Ureter (tissue), 1 donor: ENCODE results near the gene RPL7L1. TPM values are rescaled to one million over a fixed set of nuclear protein-coding genes. Genes with fewer than 3 reads are reported as not detected.
A peak's percentile ranks its signal among the peaks of the same experiment; 100 is the strongest.
"Not testable (repeated sequence)": the region's sequence is repeated elsewhere in the genome, so short reads cannot be mapped to it uniquely, and the experiment has no call there.

Experiments
- DNase-seq: peaks from one replicate; pipeline ENCODE4 v3.0.0-alpha.2; 2020; ENCODE audit warnings: low spot score
- total RNA-seq: library from RNA; stranded (reverse); gene quantifications from one replicate; pipeline ENCODE4 v1.2.4, GENCODE V29; 2023
- donor health status: DM: yes; HTN: yes; CAD: no.

Gene RPL7L1
- total RNA-seq, result 73.4 TPM

DNA sequence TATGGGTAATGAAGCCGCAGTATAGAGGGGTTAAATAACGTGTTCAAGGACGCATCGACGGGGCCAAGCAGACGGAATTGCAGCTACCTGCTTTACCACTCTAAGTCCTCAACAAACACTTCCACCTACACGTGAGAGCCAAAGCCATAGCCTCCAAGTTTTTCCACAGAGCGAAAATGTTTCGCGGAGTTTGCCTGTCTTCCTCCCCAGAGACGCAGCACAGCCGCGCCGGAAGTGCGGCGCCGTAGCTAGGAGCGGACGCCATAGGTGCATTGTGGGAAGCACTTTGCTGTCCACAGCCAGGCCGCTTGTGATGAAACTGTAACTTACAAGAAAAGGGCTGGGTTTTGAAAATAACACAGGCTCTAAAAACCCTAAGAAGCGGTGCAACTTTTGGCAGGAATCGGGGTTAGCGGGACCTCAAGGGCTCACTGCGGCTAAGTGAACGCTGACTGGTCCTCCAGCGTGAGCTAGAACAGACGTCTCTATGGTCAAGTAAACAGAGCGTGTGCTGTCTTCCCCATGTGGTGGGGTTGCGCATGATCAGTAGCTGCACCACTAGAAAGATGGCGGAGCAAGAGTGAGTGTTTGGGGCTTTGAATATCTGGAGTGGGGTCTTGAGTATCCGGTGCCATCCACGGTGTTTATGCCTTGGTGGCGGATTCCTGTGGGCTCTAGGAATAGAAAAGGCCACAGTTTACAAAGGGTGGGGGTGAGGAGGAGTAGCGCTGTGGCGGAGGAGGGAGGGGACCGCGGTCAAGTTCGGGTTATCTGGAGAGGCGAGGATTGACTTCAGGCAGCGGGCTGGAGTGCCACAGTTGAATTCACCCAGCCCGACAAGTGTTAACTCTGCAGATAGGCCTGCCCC, at the start of gene RPL7L1:
Gene RPL7L1 (plus strand): TSS at position 245 of the 868 bp plus-strand sequence. CDS start 295 bp downstream, at position 540.
- DNase-seq, result peak; percentile 86

DNA sequence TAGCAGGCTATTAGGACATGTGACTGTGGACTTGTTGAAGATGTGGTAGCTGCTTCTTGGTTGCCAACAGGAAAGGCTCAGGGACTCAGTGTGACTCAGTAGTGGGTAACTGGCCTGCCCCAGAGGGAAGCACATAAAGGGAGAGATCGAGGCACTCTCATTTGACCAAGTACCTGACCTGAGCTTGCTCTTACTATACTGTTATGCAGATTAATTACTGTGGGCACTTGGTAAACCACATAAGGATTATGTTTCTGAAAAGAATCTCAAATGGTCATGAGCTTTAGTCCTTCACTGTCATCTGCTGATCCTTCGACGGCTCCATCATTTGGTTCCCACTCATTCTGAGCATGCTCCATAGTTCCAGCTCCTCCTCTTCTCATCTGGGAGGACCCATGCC, 48.2 kb upstream of the RPL7L1 start:
- no peak for DNase-seq

DNA sequence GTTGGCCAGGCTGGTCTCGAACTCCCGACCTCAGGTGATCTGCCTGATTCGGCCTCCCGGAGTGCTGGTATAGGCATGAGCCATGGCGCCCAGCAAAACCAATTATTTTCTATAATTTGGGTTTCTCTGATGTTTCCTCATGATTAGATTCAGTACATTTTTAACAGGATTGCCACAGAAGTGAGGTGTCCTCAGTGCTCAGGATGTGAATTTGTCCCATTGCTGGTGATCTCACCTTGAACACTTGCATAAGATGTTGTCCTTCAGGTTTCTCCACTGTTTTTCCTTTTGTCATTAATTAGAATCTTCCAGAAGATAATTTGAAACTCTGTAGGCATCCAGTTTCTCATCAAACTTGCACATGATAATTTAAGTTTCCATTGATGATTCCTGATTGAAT, 45.4 kb upstream of the RPL7L1 start:
- DNase-seq, result no peak

DNA sequence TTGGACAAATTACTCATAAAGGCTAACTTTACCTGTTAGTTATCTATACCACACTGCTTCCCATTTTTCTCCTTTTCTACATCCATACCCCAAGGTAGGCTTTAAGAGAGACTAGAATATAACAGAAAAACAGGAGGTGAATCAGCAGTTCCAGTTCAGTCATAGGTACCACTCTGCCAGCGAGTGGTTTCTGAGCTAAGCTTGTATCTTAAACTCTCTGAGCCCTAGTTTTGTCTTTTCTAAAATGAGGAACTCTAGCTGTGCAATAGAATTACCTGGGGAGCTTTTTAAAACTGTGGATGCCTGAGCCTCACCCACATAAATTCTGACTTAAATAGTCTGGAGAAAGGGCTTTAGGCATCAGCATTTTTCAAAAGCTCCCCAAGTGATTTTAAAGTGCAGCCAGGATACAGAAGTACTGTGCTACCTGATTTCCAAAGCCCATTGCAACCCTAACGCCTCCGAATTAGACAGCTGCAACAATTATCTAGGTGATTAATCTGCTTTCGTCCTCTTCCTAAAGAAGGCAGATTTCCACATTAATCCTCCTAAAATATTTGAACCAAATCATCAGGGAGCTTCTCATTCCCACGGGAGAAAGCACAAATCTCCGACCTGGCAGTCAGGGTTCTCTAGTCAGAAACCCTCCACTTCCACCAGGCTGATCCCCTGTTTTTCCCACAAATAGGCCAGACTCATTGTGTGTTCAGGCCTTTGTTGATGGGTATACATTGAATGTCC, 37.4 kb upstream of the RPL7L1 start:
- no peak for DNase-seq

DNA sequence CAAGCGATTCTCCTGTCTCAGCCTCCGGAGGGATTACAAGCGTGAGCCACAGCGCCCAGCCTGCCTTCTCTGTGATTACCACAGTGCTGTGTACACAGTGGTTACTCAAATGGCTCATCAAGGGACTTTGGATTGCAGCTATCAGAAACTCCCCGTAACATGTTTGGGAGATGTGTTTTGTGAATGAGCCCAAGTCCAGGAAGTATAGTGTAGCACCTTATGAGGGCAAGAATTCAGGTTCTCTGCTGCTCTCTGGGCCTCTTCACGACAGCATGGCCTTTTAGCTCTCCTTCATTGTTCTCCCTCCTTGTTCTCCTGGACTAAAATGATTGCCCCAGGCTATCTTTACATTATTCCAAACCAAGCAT, 34.1 kb upstream of the RPL7L1 start:
- no peak for DNase-seq

DNA sequence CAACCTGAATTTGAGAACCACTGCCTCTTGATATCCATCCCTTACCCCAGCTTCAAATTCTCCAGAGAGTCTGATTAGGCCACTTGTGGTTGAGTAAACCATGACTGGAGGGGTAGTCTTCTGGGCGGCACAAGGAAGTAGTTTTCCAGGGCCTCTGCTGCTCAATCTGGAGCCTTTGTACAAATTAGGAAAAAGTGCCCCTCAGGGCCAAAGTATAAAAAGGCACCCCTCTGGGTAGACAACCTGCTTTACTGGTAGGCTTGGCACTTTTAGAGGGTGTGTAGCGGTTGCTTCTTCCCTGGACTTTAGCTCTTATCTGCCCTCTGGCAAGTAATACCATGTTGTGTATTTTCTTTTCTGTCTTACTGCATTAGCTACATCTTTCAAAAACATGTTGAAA, 32.9 kb upstream of the RPL7L1 start:
- no peak for DNase-seq

DNA sequence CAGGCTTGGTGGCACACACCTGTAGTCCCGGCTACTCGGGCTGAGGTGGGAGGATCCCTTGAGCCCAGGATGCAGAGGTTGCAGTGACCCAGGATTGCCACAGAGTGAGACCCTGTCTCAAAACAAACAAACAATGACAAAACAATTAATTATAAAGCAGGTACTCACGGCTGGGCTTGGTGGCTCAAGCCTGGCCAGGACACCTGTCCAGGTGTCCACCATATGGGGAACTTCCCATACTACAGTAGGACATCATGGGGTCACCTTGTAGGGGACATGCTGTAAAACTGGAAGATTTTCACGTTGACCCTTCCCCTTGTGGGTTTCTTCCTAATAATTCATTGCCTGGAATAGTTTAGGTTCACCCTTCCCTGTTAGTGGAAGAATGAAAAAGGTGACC, 30.7 kb upstream of the RPL7L1 start:
- DNase-seq, result no peak

DNA sequence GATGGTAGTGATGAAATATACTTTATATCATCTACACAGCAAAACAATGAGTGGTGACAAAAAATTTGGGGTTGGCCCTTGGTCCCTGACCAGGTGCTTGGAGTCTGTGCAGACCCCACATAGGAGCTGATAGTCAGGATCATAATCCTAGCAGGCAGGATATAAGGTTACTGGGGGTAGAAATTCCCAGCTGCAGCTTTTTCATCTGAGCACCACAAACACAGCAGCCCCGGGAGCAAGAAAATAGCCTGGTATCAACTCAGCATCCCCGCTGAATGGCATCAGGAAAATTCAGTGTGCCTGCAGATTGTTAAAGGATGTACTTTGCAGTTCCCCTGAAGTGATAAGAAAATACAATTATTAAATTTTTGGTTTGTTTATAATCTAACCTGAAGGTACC, 27.8 kb upstream of the RPL7L1 start:
- no peak for DNase-seq

- no peak for DNase-seq
Observed at GRCh38 chr6:42860036-42860435, 19.4 kb upstream of the RPL7L1 start.

- DNase-seq, result no peak
Observed at GRCh38 chr6:42860481-42860880, 18.9 kb upstream of the RPL7L1 start.

- no peak for DNase-seq
Observed at GRCh38 chr6:42864602-42865001, 14.8 kb upstream of the RPL7L1 start.

DNA sequence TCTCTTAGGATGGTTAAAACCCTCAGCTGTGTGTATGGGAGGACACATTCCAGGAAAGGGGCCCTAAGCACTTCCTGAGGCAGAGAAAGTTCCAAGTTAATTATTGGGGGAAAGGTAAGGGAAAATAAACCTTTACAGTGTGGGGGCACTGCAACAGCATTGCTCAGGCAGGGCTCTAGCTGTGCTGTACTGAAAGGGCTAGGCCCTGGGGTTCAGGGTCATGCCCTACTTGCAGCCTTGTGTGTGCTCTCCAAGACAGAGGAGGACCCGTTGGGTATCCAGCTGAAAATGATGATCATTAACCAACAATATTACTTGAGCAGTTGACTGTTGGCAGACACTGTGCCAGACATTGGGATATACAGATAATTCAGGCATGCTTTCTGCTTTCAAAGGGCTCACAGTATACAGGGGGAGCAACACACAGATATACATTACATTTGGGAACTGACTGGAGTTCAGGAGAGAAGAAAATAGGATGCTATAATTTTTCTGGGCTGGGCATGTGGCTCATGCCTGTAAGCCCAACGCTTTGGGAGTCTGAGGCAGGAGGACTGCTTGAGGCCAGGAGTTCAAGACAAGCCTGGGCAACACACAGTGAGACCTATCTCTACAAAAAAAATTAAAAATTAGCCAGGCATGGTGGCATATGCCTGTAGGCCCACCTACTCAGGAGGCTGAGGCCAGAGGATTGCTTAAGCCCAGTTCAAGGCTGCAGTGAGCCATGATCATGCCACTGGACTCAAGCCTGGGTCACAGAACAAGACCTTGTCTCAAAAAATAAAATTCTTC, 9.1 kb upstream of the RPL7L1 start:
- no peak for DNase-seq

DNA sequence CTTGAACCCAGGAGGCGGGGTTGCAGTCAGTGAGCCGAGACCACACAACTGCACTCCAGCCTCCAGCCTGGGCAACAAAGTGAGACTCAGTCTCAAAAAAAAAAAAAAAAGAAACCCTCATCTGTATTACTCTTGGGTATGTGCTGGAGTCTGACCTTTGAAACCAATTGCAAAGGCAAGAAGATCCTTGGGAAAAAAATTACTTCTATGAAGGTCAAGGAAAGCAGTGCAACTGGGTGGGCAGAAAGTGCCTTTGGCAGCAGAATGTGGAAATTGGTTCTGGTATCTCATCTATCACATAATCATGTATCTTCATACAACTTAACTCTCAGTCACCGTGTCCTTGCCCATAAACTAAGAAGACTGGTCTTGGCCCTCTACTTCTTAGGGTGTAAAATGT, 7.7 kb upstream of the RPL7L1 start:
- DNase-seq, result no peak

DNA sequence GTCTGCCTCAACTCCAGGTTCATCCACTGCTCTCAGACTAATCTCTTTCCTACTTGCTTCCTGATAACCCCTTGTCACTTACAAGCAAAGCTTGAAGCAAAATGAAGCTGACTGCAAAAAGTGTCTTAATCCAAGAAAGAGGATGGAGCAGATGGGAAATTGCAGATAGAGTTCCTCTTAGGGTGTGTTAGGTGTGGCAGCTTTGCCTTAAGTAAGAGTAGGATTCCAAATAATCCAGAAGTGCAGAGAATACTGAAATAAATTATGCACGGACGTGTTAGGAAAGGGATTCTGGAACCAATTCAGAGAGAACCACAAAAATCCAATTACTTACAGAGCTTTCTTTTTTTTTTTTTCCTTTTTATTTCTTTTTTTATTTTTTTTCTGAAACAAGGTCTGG, 6.1 kb upstream of the RPL7L1 start:
- DNase-seq, result no peak

GRCh38 chr6:42877695-42878094, 1.7 kb upstream of the RPL7L1 start:
- DNase-seq, result no peak

GRCh38 chr6:42880240-42880817, 913 bp downstream of the RPL7L1 start:
- not testable (repeated sequence) for DNase-seq

DNA sequence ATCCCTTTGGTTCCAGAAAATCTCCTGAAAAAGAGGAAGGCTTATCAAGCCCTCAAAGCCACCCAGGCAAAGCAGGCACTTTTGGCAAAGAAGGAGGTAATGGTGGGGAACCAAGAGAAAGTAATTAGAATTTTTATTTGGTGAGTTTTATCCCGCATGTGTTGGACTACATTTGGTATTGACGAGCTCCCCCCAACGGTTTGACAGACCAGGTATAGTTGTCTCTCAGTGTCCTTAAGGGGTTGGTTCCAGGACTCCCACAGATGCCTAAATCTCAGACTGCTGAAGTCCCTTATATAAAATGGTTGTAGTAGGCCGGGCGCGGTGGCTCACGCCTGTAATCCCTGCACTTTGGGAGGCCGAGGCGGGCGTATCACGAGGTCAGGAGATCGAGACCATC, 1.5 kb downstream of the RPL7L1 start:
- not testable (repeated sequence) for DNase-seq

GRCh38 chr6:42885702-42886101, 6.3 kb downstream of the RPL7L1 start:
- DNase-seq, result no peak

DNA sequence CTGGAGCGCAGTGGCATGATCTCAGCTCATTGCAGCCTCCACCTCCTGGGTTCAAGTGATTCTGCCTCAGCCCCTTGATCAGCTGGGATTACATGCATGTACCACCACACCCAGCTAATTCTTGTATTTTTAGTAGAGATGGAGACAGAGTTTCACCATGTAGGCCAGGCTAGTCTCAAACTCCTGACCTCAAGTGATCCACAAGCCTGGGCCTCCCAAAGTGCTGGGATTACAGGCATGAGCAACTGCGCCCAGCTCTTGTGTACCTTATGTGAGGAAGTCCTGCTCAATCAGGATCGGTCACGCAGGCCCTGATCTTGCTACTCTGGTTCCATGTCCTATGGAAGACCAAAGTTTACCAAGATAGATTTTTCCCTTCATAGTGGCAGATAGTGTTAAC, 8.8 kb downstream of the RPL7L1 start:
- not testable (repeated sequence) for DNase-seq

DNA sequence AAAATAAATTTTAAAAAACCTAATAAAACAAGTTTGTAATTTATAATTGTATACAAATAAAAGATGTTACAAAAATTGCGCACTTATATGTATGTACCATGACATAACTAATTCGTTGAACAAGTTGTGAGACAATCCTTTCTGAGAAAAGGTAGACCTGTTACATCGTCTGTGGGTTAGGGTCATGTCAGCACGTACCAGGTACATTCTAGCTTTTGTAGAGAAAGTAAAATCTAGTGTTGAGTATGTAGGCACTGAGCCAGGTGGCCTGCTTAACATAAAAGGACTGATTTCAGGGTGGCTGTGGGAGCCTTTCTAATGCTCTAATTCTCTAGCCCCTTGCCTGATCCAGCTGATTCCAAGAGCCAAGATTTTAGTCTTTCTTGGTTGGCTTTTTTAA, 10.4 kb downstream of the RPL7L1 start:
- no peak for DNase-seq

DNA sequence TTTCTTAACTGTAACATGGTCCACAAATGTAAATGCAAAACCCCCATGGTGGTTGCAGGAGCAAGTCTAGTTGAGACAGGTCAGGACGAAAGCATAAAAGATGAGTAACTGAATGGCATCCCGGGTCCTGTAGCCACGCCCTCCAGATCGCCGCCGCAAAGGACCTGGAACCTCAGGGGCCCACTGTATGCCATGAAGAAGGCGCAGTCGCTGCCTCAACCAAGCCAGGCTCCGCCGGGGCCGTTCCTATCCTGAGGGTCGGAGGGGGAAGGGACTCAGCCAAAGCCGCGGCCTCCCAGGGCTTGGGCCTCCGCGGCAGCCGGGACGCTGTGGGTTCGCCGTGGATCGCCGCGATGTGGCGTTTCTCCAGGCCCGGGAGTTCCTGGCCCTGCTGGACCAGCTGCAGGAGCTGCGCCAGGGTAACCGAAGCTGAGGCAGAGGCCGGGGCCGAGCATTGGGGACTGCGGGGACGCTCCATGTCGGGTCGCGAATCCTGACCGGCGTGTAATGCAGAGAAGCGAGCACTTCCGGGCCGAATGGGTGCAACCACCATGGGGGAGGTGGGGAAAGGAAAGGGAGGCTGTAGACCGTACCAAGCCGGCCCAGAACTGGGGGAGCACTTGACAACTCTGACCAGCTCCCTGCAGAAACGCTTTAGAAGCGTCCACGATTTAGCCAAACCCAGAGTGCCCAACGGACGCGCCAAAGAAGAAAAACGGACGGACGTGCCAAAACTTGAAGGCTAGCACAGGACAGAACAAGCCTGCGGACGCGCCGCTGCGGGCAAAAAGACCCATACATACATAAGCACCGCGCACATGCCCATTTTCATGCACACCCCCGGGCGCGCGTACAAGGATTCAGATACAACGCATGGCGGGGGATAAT, 11.1 kb downstream of the RPL7L1 start:
- peak; percentile 95 for DNase-seq
